Measurements from ENCODE around the gene BARX2.

BARX2 gene

DNA sequence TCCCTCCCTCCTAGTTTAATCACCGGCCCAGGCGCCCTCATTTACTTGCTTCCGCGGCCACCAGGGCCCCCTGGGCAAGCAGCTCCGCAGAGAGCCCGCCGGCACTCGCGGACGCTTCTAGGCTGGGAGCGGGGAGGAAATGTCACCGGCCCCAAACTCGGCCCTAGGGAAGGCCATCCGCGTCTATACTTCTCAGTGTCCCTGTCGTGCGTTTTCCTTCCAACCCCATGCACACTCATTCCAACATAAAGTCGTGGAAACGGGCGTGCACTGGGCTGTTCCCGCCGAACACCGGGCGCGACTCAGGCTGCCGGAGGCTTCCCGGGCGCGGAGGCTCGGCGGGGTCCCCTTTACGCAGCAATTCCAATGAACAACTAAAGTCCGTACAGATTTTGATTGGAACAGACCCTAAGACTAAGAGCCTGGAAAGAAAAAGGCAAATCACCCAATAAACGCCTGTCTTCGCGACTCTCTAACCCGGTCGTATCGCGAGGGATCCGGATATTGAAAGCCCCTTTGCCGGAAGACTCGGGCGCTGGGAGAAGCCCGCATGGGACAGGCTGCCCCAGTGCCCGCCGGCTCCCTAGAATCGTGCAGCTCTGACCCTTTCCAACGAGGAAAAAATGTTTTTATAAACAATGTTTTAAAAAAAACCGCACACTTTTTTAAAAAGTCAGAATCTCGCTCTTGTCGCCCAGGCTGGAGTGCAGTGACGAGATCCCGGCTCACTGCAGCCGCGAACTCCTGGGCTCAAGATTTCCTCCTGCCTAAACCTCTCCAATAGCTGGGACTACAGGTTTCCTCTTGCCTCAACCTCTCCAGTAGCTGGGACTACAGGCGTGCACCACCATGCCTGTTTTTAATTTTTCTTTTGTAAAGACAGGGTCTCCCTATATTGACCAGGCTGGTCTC lies 1.3 kb upstream of the BARX2 start:
- DNase-seq = no peak

DNA sequence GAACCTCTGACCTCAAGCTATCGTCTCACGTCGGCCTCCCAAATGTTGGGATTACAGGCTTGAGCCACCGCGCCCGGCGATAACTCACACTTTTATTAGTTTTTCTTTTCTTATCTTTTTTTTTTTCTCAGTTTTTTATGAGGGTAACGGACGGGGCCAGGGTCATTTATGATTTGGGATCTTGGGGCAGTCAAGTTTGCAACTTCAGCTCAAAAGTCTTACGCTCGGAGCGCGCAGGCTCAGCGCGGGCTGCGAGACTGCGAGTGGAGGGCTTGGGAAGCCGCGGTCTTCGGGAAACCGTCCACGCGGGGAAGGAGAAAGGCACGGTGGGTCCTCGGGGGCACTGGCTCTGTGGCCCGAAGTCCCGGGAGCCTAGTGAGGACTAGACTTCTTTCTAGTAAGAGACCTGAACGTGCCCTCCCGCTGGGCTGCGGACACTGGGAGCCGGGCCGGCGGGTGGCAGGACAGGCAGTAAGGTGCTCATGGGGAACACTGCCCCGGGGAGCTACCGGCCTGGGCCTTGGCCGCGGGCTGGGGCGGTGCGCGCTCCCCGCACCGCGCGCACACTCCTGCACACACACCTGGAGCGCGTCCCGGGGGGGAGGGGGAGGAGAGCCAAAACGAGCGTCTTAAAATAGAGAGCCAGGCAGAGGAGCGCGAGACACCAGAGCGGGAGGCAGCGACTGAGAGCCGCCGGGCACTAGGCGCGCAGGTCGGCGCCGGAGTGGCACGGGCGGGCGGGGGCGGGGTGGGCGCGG lies 476 bp upstream of the BARX2 start:
- DNase-seq = no peak

DNA sequence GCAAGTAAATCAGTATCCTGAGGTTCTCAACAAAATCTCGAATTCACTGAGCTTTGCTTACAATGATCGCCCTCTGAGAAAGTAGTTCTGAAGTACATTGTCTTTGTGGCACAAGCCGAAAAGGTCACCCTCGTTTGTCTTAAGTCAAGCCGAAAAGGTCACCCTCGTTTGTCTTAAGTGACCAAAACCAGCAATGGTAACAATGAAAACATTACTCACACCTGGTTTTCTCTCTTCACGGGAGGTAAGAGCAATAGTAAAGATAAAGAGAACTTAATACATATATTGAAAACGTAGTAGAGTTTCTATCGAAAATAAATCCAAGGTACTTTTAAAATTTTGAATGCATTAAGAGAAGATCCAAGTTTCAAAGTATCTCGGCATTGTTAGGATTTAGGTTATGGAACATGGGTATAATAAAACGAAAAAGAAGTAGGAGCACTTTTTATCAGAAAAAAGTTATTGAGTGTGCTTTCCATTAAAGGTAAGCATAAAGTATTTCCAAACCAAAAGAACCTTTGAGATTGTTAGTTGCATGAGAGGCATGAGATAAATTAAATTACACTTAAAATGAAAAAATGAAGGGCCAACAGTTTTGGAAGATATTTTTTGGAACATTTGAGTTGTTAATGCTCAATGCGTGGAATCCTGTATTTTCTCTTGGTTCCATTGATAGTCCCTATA lies 1.2 kb downstream of the BARX2 start:
- no peak for DNase-seq

DNA sequence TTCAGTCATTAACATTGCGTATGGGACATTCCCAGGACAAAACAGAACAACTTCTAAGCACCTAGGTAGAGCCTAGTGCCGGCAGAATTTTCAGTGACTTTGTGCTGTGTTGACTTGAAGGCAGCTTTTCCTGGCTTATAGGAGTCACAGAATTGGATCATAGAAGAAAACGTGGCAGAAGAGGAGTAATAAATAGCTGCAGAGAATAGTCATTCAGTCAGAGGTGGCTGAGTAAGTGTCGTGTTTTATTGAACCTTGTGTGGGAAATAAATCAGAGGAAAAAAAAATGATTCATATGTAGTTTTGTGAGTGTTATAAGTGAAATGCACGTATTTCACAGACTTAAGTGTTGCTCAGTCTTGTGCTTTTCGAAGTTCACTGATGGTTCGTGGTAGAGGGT lies 2.1 kb downstream of the BARX2 start:
- no peak for DNase-seq

DNA sequence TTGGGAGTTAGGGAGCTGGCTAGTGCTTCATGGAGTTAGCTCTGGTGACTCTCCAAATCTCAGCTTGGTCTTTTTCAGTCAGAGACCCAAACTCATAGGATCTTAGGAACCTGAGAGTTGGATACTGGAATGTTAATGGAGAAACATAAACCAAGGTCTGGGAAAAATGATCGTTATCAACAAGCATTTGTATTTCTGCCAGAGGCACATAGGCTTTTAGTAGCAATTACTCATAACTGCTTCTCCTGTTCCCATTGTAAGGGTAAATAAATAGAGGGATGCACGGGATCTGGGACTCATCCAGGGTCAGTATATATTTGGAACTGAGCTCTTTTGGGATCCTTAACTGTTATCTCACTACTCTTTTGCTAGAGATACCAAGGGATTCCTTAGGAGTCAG lies 4.8 kb downstream of the BARX2 start:
- no peak for DNase-seq

DNA sequence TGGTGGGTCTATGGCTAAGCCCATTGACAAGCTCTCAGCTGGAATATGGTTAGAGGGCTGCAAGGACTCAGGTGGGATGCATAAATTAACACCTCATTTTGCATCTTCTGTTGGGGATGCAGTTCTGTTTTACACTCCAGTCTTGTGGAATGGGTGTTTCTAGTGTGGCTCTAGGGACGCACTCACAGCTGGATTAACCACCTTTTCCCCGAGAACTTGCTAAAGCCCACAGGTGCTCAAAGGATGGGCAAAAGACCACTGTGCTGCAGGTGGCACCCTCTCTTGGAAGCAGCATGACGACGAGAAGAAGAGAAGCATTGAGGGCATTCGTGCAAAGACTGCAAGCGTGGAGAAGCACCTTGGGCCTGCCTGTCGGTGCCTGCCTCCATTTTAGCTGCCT lies 6.9 kb downstream of the BARX2 start:
- DNase-seq = no peak

DNA sequence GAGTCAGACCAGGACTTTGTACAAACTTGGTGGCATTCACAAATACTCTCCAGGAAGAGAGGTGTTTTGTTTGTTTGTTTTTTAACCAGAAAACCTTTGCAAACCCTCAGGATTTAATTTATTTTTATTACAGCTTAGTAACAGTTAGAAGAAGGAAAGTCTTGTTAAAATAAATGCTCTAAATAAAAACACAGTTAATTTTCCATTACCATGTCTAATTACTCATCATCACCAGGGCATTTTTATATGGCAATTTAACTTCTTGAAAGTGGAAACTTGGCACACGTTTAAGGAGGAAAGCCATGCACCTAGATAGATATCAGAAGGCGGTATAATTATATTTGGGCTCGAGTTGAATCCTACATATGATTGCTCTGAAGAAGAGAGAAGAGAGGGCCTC lies 7.4 kb downstream of the BARX2 start:
- no peak for DNase-seq

DNA sequence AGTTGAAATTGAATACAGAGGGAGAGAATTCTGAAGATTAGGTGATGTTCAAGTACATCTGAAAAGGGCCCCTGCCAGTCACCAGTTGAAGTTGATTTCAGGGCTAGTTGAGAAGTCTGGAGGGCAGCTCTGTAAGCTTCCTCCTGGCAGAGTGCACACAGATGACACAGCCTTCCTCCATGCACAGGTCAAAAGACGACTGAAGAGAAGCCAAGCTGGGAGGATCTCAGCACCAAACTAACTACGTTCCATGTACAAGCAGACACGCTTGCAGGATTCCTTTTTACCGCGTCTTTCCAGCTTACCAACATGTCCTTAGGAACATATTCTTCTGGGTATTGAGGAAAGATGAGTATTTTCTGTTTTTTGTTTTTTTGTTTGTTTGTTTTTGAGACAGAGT lies 7.9 kb downstream of the BARX2 start:
- DNase-seq = no peak

DNA sequence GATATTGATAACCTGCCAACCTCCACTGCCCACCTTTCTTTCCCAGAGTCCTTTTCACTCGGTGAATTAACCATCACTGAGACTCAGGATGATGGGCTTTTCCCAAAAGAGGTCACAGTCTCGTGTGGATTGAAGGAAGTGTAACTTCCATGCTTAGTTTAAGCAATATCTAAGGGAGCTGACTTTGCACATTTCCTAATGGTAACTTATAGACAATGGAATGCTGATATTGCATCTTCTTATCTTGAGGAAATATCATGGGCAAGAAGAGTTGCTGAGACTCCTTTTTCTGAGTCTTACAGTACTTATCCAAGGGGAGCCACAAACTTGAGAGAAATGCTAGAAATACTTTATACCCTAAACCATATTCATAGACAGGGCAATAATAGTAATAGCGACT lies 8.8 kb downstream of the BARX2 start:
- no peak for DNase-seq

DNA sequence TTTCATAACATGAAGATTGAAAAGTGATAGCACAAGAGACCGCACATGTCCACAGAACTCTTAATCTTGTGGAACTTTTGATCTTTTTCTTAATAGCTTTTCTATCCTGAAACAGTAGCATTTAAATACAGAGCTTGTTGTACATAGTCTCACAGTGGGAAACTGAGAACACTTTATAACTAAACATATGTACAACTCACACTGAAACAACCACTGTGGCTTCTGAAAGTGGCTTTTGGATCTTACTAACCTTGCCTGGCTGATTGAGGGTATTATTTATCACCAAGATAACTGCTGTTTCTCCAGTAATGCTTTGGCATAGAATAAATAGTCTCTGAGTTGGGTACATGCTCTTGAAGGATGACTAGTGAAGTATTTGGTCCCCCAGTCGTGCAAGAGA lies 10.2 kb downstream of the BARX2 start:
- no peak for DNase-seq

DNA sequence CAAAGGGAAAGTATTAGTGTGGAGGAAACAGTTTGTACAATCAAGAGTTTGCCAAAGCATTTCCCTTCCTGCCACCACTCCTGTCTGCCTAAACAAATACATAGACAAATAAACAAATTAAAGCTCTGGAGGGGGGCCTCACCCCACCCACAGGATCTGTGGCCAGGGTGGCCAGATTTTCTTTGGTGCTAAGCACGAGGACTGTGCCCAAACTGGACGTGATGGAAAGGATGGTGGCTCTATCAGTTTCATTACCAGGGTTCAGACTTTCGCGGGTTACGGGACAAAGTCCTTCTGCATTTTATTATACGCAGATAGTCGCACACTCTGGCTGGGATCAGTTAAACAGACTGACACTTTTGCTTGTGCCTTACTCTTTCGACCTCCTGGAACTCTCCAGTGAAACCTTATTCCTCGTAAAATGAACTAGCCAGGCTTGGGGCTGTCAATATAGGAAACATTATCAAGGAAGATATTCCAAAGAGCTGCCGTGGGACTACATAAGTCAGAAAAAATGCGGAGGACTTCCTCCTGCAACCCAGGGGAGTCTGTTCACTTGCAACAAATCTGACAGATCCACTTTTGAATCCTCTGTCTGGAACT lies 11.2 kb downstream of the BARX2 start:
- no peak for DNase-seq

DNA sequence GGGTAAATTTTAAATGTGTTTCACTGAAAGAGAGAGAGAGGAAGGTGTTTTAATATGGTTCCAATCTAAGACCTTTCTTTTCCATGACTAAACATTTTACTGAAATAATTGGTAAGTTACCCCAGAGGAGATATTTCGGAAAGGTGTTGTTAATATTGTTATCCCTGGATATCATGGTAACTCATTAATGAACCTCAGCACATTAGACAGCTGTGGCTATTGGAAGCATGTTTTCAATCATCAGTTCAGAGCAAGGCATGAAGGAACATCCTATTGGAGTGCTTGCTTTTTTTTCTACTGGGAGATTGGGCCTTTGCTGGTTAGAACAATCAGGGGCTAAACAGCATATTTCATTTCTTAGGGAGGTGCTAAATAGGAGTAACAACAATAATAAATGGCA lies 11.8 kb downstream of the BARX2 start:
- DNase-seq = no peak

DNA sequence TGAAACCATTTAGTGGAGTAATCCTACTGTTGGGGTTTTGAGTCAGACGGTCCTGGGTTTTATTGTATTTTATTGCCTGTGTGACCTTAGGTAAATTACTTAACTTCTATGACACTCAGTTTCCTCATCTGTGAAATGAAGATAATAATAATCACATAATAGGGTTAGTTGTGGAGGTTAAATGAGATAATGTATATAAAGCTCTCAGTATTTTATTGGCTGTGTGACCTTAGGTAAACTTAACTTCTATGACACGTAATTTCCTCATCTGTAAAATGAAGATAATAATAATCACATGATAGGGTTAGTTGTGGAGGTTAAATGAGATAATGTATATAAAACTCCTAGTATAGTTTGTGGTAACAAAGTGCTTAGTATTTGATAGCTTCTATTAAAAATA lies 13.2 kb downstream of the BARX2 start:
- DNase-seq = no peak

DNA sequence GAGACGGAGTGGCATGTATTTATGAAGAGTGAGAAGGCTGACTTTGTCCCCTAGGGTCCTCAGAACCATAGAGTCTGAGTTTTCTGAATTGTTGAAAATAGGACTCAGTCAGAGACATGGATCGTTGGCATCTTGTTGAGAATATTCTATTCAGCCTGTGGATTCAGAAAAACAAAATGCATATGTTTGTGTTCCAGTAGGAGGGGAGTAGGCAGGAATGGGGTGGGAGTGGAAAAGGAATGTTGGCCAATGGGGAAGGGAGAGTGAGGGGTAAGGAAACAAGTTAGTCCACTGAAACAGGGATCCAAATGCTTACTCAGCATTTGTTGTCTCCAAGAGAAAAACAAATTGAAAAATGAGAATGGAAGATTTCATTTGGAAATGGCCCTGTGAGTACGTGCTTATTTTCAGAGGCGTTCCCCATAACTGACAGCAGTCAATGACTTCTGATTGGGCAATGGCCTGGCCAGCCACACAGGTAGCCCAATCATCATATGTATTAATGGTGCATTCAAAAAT lies 14.7 kb downstream of the BARX2 start:
- DNase-seq = no peak

DNA sequence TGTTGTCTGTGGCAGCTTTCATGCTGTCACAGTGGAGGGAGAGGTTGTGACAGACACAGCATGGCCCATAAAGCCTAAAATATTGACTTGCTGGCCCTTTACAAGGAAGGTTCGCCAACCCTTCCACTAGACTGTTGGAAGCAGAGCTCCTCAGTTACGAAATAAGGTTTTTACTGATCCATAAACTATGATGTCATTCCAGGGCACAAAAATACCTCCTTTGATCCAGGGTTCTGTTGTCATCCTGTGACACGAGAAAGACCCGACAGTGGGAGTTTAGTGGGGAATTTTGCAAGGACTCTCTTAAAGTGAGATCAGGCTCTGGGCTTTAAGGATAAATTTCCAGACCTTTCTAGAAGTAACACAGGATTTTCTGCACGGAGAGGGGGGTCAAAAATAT lies 15.7 kb downstream of the BARX2 start:
- no peak for DNase-seq

DNA sequence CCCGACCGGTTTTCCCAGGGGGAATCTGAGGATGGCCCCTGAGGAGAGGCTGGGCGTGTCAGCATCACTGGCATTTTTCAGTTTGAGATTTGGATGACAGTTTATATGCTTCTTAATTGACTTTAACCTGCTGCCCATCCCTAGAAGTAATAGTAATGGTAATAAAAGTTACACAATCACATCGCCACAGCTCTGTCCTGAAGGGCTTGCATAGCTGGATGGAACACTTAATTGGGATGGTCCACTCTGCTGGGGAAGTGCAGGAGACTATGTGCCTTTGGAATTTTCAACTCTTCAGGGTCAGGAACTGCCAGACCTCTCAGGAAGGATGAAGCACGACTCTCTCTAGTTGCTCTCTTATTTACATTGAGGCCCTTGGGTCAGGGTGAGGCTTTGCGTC lies 16.2 kb downstream of the BARX2 start:
- no peak for DNase-seq

DNA sequence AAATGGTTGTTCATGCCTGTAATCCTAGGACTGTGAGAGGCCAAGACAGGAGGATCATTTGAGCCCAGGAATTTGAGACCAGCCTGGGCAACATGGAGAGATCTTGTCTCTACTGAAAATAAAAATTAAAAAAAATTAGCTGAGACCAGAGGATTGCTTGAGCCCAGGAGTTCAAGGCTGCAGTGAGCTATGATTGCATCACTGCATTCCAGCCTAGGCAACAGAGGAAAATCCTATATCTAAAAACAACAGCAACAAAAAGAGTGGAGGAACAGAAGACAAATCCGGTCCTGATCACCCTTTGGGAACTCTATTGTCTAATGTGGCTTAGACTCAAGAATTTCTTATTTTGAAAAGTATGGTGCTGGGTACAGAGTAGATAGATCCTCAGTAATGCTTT lies 17.3 kb downstream of the BARX2 start:
- no peak for DNase-seq

DNA sequence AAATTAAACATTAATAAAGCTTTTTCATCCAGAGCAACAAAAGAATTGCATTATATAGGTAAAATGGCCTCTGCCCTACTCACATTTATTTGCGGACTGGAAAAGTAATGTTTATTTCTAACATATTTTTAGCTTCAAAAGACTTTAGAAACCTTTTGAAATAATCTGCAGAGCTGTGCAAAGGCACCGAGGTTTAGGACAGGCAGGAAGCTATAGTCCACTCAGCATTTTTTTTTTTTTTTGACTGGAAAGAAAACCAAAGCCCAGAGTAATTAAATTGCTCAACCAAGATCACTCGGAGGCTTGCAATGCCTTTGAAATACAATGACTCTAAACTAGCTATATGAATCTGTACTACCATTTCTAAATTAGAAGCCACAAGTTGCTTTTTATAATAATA lies 19.1 kb downstream of the BARX2 start:
- no peak for DNase-seq

DNA sequence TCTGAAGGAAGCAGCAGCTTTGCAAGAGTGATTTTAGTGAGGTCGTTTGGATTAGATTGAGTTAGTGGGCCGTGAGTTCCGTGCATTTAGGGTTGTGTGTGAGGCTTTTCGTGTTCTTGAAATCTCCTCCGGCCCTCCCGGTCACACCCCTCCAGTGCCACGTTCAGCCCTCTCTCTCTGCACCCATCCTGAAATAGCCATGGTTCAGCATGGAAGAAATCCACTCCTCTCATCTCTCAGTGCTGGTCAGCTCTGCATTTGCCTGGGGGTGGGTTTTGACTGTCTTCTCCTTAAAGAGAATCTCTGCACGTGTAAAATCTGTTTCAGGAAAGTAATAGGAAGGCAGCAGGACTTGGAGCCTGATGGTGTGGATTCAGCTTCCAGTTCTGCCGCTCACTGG lies 19.8 kb downstream of the BARX2 start:
- DNase-seq = no peak

DNA sequence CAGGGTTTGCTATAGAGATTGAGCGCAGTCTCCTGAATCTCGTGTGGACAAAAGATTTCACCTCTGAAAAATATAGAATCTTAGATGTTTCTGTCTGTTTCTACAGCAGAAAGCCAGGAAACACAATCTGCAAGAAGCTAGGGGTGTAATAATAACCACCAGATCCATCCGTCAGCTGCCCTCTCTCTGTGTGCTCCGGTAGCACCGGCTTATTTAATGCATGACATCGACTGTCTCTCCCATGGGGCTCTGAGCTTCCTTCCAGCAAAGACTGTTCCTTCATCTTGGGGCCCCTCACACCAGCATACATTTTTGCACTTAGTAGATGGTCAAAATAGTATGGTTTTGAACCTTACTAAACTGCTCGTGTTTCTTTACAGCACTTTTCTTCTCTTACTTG lies 20.2 kb downstream of the BARX2 start:
- no peak for DNase-seq

DNA sequence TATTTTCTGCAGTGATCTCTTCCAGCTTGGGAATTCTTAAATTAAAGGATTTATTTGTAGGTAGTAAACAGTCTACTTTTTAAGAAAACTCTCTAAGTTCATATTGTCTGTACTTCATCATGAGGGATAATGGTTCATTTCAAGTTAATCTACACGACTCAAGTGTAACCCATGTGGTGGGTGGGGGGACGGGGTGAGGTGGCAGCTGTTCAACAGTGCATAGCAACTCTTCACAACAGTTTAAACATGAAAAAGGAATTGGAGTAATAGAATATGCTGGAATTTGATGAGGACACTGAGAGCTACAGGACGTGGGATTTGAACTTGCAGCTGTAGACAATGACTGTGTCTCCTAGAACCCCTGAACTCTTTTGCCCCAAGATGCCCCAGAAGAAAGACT lies 20.8 kb downstream of the BARX2 start:
- no peak for DNase-seq

DNA sequence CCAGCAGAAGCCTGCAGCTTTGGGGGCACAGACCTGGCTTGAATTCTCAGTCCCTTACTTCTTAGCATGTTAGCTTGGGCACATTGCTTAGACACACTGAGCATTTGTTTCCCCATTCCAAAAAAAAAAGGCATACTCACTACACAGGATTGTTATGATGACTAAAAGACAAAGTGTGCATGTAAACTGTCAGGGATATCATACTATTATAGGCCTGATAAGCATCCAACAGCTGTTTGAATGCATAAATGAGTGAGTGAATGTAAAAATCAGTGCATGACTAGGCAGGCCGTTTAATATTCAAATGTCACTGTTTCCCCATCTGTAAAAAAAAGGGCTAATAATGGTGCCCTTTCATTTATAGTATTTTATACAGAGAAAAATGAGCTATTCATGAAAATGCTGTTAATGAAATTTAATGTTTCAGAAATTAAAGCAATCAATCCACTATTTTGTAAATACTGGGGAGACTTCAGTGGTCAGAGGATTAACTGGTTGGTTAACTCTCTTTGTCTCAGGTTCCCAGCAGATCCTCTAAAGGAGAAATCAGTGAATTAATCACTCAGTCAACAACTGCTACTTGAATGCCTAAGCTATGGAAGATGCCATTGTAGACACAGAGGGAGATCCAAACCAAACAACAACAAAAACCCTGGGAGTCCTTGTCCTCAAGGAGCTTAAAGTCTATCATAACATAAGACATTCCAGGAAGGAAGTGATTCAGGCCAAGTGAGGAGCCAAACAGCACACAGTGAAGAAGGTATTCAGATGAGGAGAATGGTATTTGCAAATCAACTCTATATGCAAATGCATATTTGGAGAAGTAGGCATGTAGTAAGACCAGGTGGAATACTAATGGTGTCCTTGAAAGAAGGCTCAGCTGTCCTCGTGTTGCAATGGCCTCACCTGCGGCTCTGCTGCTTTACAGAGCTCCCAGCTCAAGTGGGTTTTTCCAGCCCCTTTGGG lies 26.8 kb downstream of the BARX2 start:
- no peak for DNase-seq
